GM23248 (cell line): ENCODE results near the gene ZNF107. TPM values are rescaled to one million over a fixed set of nuclear protein-coding genes. Genes with fewer than 3 reads are reported as not detected.

Experiments
- DNase-seq: peaks from one replicate; pipeline ENCODE4 v3.0.0-alpha.2; 2015
- H2AFZ ChIP-seq: fragments of 200-600 bp; sonication (generic); 2 replicates; pipeline ENCODE4 v1.6.1; 2016; ENCODE audit warnings: antibody characterized with exemption
- H3F3A ChIP-seq: fragments of 200-600 bp; sonication (generic); 2 replicates; pipeline ENCODE4 v1.6.1; 2016; ENCODE audit warnings: mild to moderate bottlenecking, antibody characterized with exemption, mixed run types; ENCODE audit not compliant: insufficient read depth
- H3K27ac ChIP-seq: fragments of 200-600 bp; sonication (generic); 2 replicates; pipeline ENCODE4 v1.5.1; 2016; ENCODE audit warnings: mild to moderate bottlenecking
- H3K27me3 ChIP-seq: fragments of 200-600 bp; sonication (generic); replicated peaks from 2 replicates; pipeline ENCODE4 v1.6.1; 2016; ENCODE audit warnings: mild to moderate bottlenecking; ENCODE audit not compliant: insufficient read depth
- H3K36me3 ChIP-seq: fragments of 200-600 bp; sonication (generic); 2 replicates; pipeline ENCODE4 v1.6.1; 2016; ENCODE audit warnings: low read depth, mild to moderate bottlenecking
- H3K4me1 ChIP-seq: fragments of 200-600 bp; sonication (generic); 2 replicates; pipeline ENCODE4 v1.6.1; 2016; ENCODE audit warnings: mild to moderate bottlenecking; ENCODE audit not compliant: insufficient read depth
- H3K4me2 ChIP-seq: fragments of 200-600 bp; sonication (generic); one replicate; pipeline ENCODE4 v1.6.1; 2016; ENCODE audit warnings: mild to moderate bottlenecking; ENCODE audit not compliant: unreplicated experiment
- H3K4me3 ChIP-seq: fragments of 200-600 bp; sonication (generic); 2 replicates; pipeline ENCODE4 v1.5.1; 2016; ENCODE audit warnings: mild to moderate bottlenecking
- H3K79me2 ChIP-seq: fragments of 200-600 bp; sonication (generic); 2 replicates; pipeline ENCODE4 v1.6.1; 2016; ENCODE audit warnings: mild to moderate bottlenecking; ENCODE audit not compliant: insufficient read depth
- H3K9ac ChIP-seq: fragments of 200-600 bp; sonication (generic); 2 replicates; pipeline ENCODE4 v1.6.1; 2016; ENCODE audit warnings: mild to moderate bottlenecking
- H3K9me2 ChIP-seq: fragments of 200-600 bp; sonication (generic); 2 replicates; pipeline ENCODE4 v1.6.1; 2016; ENCODE audit warnings: mixed run types, mild to moderate bottlenecking, moderate library complexity; ENCODE audit not compliant: insufficient read depth
- H3K9me3 ChIP-seq: fragments of 200-600 bp; sonication (generic); one replicate; pipeline ENCODE4 v1.6.1; 2017; ENCODE audit warnings: low read depth
- H4K20me1 ChIP-seq: fragments of 200-600 bp; sonication (generic); 2 replicates; pipeline ENCODE4 v1.6.0; 2016; ENCODE audit not compliant: insufficient read depth
- EZH2 ChIP-seq: fragments of 200-600 bp; sonication (generic); IDR thresholded peaks from 2 replicates; pipeline ENCODE4 v1.6.1; 2018; ENCODE audit warnings: antibody characterized with exemption, mild to moderate bottlenecking; ENCODE audit not compliant: insufficient read depth, poor library complexity, severe bottlenecking
- EZH2phosphoT487 ChIP-seq: fragments of 200-600 bp; sonication (generic); IDR thresholded peaks from 2 replicates; pipeline ENCODE4 v1.6.1; 2018; ENCODE audit warnings: antibody characterized with exemption, moderate library complexity, mild to moderate bottlenecking, low read depth; ENCODE audit not compliant: insufficient read depth
- WGBS, 2 experiments: methylation state at CpG; one replicate each; pipeline ENCODE4 v1.1.6; 2015 to 2017; ENCODE audit warnings: low lambda C conversion rate in 2 of 2, low coverage in 1 of 2; ENCODE audit errors: missing lambda C conversion rate in 2 of 2; 5-methylcytosine and 5-hydroxymethylcytosine counted together
- in situ Hi-C: fragments of 300-500 bp; cut with MboI; formaldehyde crosslinking; loops from 2 replicates; pipeline ENCODE4 v1.15.0; 2020
- polyA plus RNA-seq: library from polyadenylated mRNA; unstranded; fragments of >200 nt; fragmentation: Nextera tagmentation; extraction: Ambion mirVana; gene quantifications from 2 replicates; pipeline ENCODE4 v1.2.1, GENCODE V29; 2016
- total RNA-seq: library from RNA; depleted of rRNA; stranded (reverse); fragments of >200 nt; shearing (Covaris generic); gene quantifications from 2 replicates; pipeline ENCODE4 v1.2.3, GENCODE V29; 2014

ZNF107 gene
- total and polyA plus RNA-seq, 2 experiments from 2014 or later, result 2.5 to 3.2 TPM

GRCh38 chr7:64639267-64640001 is 26.5 kb upstream of the ZNF107 start:
- 51 to 67% methylated on average over 2 of the region's 2 CpGs for WGBS, 2 experiments
- no peak overlapping the region for H3K4me3 ChIP-seq
- no peak for TF ChIP-seq EZH2phosphoT487
- no peak for TF ChIP-seq EZH2
- H3K4me1 ChIP-seq, result no peaks in the 10 kb centered on the region
- no peaks in the 10 kb centered on the region for H3K27me3 ChIP-seq
- DNase-seq, result no peak
- no peak overlapping the region for H3K9ac ChIP-seq
- H3K36me3 ChIP-seq, result no peaks in the 10 kb centered on the region
- no peaks in the 10 kb centered on the region for H3F3A ChIP-seq
- no peaks in the 10 kb centered on the region for H3K9me3 ChIP-seq
- H2AFZ ChIP-seq, result no peak overlapping the region
- no peak overlapping the region for H3K27ac ChIP-seq
- H4K20me1 ChIP-seq, result no peaks in the 10 kb centered on the region
- no peaks in the 10 kb centered on the region for H3K79me2 ChIP-seq
- in situ Hi-C loops, result no loop called here
- H3K9me2 ChIP-seq, result no peaks in the 10 kb centered on the region
- no peak overlapping the region for H3K4me2 ChIP-seq

DNA sequence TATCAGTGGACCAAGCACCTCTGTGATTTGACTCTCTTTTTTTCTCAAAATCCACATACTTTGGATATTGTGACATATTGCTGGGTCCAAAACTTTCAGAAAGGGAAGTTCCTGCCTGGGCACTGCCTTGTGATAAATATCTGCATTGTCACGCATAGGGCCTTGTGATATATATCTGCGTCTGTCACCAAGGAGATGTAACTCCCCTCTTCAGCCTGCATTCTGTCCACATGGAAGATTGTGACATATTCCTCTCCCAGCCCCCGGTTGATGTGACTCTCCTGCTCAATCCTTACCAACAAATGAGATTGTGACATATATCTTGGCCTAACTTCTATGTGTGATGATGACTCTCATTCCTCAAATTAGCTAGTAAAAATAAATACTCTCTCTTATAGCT is 25.4 kb upstream of the ZNF107 start:
- no peak for DNase-seq
- Histone ChIP-seq H3K36me3 (no peaks in the 10 kb centered on the region), H3K27me3 (no peaks in the 10 kb centered on the region), H3K27ac (no peak overlapping the region), H2AFZ (no peak overlapping the region), H3F3A (no peaks in the 10 kb centered on the region), H3K9ac (no peak overlapping the region), H3K79me2 (no peaks in the 10 kb centered on the region), H3K9me3 (no peaks in the 10 kb centered on the region), H3K4me3 (no peak overlapping the region), H3K9me2 (no peaks in the 10 kb centered on the region), H3K4me2 (no peak overlapping the region), H3K4me1 (no peaks in the 10 kb centered on the region), H4K20me1 (no peaks in the 10 kb centered on the region)
- TF ChIP-seq EZH2, result no peak
- 35 to 37% methylated on average over 3 of the region's 3 CpGs for WGBS, 2 experiments
- in situ Hi-C loops, result no loop called here

GRCh38 chr7:64642046-64642445 is 23.9 kb upstream of the ZNF107 start:
- H3K4me3 ChIP-seq, result no peak overlapping the region
- H2AFZ ChIP-seq, result no peak overlapping the region
- H3F3A ChIP-seq, result no peaks in the 10 kb centered on the region
- in situ Hi-C loops, result no loop called here
- TF ChIP-seq EZH2 (no peak), EZH2phosphoT487 (no peak)
- no peaks in the 10 kb centered on the region for H3K79me2 ChIP-seq
- H3K27ac ChIP-seq, result no peak overlapping the region
- no peak for DNase-seq
- no peaks in the 10 kb centered on the region for H4K20me1 ChIP-seq
- 49 to 50% methylated on average over 4 of the region's 4 CpGs for whole genome bisulfite sequencing, 2 experiments
- no peaks in the 10 kb centered on the region for H3K36me3 ChIP-seq
- H3K4me1 ChIP-seq, result no peaks in the 10 kb centered on the region
- H3K4me2 ChIP-seq, result no peak overlapping the region
- no peaks in the 10 kb centered on the region for H3K9me3 ChIP-seq
- H3K27me3 ChIP-seq, result no peaks in the 10 kb centered on the region
- no peaks in the 10 kb centered on the region for H3K9me2 ChIP-seq
- no peak overlapping the region for H3K9ac ChIP-seq

- Histone ChIP-seq H3K9ac (no peak overlapping the region), H3K79me2 (no peaks in the 10 kb centered on the region), H3K27ac (no peak overlapping the region), H3K4me3 (no peak overlapping the region), H3K4me2 (no peak overlapping the region), H3K4me1 (no peaks in the 10 kb centered on the region), H3K36me3 (no peaks in the 10 kb centered on the region), H3K27me3 (no peaks in the 10 kb centered on the region), H2AFZ (no peak overlapping the region), H4K20me1 (no peaks in the 10 kb centered on the region), H3K9me3 (no peaks in the 10 kb centered on the region), H3K9me2 (no peaks in the 10 kb centered on the region), H3F3A (no peaks in the 10 kb centered on the region)
- WGBS, 2 experiments, result 41 to 50% methylated on average over 2 of the region's 2 CpGs
- TF ChIP-seq EZH2phosphoT487 (no peak), EZH2 (no peak)
- in situ Hi-C loops, result no loop called here
- no peak for DNase-seq
These were observed 23.1 kb upstream of the ZNF107 start for GRCh38 chr7:64642875-64643274.

DNA sequence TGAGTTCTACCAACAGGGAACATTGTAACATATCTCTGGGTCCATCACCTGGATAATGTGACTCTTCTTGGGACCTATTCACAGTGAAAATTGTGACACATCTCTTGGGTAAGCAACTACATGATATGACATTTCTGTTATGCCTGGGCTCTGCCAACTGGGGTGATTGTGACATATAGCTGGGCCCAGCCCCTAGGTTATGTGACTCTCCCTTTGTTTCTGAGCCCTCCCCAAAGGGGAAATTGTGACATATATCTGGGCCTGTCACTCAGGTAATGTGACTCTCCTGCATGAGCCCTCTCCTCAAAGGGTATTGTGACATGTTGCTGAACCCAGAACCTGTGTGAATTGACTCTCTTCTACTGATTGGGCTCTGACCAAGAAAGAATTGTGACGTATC is 22.4 kb upstream of the ZNF107 start:
- no peak overlapping the region for H3K4me3 ChIP-seq
- H3K27me3 ChIP-seq, result no peaks in the 10 kb centered on the region
- no peaks in the 10 kb centered on the region for H3K79me2 ChIP-seq
- no peak for DNase-seq
- no peak for TF ChIP-seq EZH2
- TF ChIP-seq EZH2phosphoT487, result no peak
- no peak overlapping the region for H2AFZ ChIP-seq
- no peaks in the 10 kb centered on the region for H3K9me2 ChIP-seq
- H3K9me3 ChIP-seq, result no peaks in the 10 kb centered on the region
- no peaks in the 10 kb centered on the region for H3F3A ChIP-seq
- no peak overlapping the region for H3K27ac ChIP-seq
- H3K4me1 ChIP-seq, result no peaks in the 10 kb centered on the region
- no peaks in the 10 kb centered on the region for H4K20me1 ChIP-seq
- no peak overlapping the region for H3K4me2 ChIP-seq
- no peak overlapping the region for H3K9ac ChIP-seq
- H3K36me3 ChIP-seq, result no peaks in the 10 kb centered on the region
- WGBS, 2 experiments, result 0% methylated on average over 1 of the region's 1 CpG
- in situ Hi-C loops, result no loop called here
